Stimulated activated CD4-positive, alpha-beta T cell treated with anti-CD3 and anti-CD28 coated beads, Interleukin-4, amount 100 ng/mL, for 1 hour (primary cell): ENCODE results near the gene AMBRA1.
A peak's percentile ranks its signal among the peaks of the same experiment; 100 is the strongest.

Source experiments
- DNase-seq: peaks from one replicate; pipeline ENCODE4 v3.0.0-alpha.2; 2020

AMBRA1 gene

DNA sequence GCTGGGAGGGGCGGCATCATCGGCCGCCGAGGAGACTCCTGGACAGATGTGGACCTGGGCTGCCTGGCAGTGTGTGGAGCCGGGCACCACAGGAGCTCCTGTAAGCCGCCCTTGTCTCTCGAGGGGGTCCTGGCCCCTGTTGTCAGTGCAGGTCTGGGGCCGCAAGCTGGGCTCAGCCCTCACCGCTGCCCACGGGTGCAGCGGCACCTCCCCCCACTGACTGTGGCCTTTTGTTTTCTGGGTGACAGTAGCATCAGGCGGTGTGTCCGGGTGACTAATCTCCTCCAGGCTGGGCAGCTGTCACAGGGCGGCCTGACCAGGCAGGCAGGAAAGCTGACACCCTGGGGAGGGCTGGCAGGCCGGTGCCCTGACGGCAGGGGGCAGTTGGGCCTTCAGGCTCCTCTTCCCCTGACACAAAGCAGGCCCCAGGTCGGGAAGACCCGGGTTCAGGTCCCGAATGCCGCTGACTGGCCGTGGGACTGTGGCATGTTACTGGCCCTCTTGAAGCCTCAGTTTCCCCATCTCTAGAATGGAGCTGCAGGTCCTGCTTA is 230.3 kb downstream of the AMBRA1 start:
- DNase-seq: no peak

DNA sequence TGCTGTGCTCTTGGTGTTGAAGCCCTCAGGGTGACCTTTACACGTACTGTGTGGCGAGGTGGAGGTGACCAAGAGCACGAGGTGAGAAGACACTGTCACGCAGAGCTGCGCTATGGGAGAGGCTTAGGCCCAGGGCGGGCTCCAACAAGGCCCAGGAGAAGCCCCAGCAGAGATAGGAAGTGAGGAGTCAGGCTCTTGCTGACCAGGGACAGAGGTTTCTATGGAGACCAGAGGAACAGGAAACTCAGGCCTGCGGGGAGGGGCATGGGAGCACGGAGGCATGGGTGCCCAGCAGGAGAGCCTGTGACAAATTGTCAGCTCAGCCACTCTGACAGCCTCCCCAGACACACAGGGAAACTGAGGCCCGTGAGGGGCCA is 230.8 kb downstream of the AMBRA1 start:
- DNase-seq: no peak

- no peak for DNase-seq
Measured at GRCh38 chr11:46362156-46363030, 231.4 kb downstream of the AMBRA1 start.

DNA sequence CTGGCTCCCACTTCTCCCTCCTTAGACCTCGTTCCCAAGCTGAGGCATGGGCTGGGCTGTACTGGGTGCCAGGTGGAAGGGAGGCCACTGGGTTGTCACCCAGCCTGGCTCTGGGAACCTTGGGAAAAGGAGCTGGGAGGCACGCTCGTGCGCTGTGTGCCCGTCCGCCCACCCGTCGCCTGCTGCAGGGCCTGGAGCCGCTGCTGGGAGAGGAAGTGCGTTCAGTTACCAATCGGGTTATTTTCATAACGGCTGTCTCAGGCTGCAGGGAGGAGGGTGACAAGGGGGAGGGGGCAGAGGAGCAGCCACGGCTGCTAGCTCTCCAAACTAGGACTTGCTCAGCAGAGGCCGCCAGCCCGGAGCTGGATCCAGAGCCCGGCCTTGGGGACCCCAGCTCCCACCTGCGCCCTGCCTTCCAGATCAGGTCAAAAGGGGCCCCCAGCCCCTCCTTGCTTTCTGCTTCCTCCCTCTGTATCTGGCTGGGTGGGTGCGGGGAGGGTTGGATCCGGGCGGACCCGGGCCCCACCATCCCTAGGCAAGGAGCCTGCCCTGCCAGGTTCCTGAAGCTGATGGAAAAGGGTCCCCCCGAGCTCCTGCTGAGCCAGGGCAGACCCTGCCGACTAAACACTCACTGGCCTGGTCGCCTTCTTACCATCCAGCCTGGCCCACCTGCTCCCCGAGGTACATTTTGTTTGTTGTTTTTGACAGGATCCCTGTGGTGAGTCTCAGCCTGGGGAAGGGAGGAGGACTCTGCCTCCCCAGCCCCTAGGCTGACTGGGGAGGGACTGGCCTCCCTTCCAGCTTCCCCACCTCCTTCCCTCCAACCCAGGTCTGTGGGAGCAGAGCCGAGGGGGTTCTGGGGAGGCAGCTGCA is 232.3 kb downstream of the AMBRA1 start:
- DNase-seq: peak; percentile 69

GRCh38 chr11:46360878-46361277 is 232.9 kb downstream of the AMBRA1 start:
- no peak for DNase-seq

GRCh38 chr11:46359953-46360352 is 233.9 kb downstream of the AMBRA1 start:
- DNase-seq: no peak

DNA sequence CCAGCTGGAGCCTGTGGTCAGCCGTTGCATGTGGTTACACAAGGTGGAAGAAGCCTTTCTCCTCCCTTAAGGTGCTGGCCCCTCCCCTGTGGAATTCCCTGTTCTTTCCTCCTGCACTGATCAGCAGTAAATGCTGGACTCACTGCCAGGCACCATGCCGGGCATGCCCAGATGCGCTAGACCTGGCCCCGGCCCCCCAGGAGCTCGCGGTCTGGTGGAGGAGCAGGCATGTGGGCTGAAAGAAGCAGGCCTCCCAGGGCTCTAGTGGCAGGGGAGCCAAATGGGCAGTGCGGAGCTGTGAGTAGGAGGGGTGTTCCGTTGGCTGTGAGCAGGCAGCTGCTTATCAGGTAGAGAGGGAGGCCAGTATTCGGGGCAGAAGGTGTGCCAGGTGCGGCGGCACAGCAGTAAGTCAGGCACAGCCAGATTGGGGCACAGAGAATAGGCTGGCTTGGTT is 236.3 kb downstream of the AMBRA1 start:
- DNase-seq: no peak

DNA sequence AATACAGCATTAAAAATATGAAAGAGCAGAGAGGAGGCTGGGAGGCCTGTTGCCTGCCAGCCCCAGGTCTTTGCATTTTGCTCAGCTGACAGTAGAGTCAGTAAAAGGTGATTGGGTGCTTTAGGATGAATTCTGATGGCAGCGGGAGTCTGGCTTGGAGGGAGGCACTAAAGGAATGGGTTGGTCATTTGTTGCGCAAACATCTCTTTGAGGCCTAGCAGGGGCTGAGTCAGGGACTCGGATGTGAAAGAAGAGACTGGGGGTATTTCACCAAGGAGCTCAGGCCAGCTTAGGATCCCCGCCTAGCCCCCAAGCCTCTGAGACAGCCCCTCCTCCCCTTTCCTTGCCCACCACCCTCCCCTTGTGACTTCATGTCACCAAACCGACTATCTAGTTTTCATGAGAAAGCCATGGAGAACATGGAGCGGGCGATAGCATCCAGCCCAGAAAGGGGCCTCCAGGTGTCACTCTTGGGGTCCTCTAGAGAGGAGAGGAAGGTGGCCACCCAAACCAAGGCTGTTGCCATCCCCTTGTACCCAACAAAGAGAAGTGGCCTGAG is 236.8 kb downstream of the AMBRA1 start:
- no peak for DNase-seq

- DNase-seq: peak; percentile 71
Measured at GRCh38 chr11:46353698-46354097, 240.1 kb downstream of the AMBRA1 start.

DNA sequence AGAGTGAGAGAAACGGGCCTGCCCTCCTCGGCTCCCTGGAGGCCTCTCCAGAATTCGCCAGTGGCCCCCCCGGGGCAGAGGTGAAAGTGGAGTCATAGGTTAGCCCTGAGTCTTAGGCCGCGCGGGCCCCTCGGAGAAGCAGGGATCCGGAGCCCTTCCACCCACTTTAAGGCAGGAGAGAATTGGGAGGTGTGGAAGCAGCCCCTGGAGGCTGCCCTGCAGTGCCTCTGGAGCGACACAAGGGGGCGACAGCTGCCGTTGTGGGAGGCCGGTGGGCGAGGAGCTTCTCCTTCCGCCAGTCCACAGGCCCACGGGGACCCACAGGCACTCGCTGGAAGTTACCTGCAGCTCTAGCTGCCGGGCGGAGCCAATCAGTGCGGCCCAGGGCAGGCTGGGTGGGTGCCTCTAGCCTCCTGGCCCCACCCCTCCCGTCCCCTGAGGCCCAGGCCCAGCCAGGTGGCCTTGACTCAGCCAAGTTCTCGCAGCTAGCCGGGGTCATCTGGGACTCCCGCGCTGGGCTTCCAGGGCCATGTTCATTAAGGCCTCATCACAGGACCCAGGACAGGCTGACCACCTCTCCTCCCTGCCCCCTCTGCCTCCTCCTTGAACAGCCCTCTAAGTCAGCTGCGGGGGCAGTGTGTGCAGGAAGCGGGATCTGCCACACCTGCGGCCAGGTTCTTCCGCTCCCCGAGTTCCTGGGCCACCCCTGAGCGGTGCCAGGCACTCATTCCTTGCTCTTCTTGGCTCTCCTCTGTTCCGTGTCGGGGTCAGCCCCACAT is 241.6 kb downstream of the AMBRA1 start:
- DNase-seq: peak; percentile 75

GRCh38 chr11:46351606-46352005 is 242.2 kb downstream of the AMBRA1 start:
- no peak for DNase-seq

DNA sequence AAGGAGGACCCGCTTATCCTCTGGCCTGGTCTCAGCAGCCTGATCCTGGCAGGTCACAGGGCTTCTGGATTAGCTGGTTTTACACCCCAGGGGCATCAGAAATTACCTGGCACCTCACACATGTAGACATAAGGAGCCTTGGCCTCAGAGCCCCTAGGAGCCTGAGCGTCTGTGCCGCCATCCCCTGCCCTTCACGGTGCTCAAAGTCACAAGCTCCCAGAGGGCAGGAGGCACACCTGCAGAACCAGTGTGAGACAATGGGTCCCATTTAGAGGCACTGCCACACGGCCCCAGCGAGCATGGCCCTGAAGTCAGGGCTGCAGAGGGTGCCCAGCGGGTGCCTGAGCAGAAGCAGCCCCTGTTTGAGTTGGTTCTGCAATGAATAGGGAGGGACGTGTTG is 242.7 kb downstream of the AMBRA1 start:
- no peak for DNase-seq

DNA sequence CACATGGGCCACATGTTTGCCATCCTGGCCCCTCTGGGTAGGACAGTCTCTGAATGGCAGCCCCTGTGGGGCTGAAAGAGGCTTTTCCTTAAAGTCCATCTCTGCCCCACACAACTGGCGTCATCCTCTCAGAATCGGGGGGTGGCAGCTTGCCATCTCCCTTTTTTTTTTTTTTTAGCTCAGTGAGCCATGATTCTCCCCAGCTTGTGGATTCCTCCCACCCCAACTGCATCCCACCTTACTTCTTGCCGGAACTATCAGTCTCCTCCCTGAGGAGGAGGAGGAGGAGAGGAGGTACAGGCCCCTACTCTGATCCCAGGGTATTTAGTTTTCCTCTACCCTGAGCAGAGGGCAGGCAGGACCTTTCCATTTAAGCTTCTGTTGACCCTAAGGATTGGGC is 243.1 kb downstream of the AMBRA1 start:
- DNase-seq: no peak

GRCh38 chr11:46348566-46349401 is 245.0 kb downstream of the AMBRA1 start:
- DNase-seq: no peak

- no peak for DNase-seq
Measured at GRCh38 chr11:46347637-46348311, 246.0 kb downstream of the AMBRA1 start.

GRCh38 chr11:46346886-46347636 is 246.8 kb downstream of the AMBRA1 start, which contains the start of gene DGKZ:
Gene DGKZ (plus strand): TSS chr11:46347463. CDS start chr11:46347660, 197 bp downstream.
- DNase-seq: peak; percentile 88
